ENCODE data around the gene POLD2.

GRCh38 chr7:44103923-44104859 is 19.2 kb downstream of the POLD2 start, which contains the start of gene AEBP1:
- TF ChIP-seq CTCF (IDR thresholded peaks at IDR 0.05; ENCODE audit: low read depth, low read length) (no peak), POLR2A (IDR thresholded peaks at IDR 0.05; ENCODE audit: extremely low read depth, insufficient read length) (no peak), MYC (IDR thresholded peaks at IDR 0.05; ENCODE audit: low read depth, low read length) (no peak)

Measured in NB4 (cell line).